ENCODE results near the gene CLOCK. TPM values are rescaled to one million over a fixed set of nuclear protein-coding genes. Genes with fewer than 3 reads are reported as not detected.
A peak's percentile ranks its signal among the peaks of the same experiment; 100 is the strongest.

The CLOCK gene
- total and polyA plus RNA-seq, 10 of the 15 experiments (the other 5 are each of a cell fraction or from before 2014, with no cell fraction given), result 2.8 to 11.7 (median 10.4) TPM

- H4K20me1 ChIP-seq (ENCODE audit: control insufficient read depth, insufficient read depth), result no peaks in the 10 kb centered on the region
- intact Hi-C loops (cut with micrococcal nuclease; ENCODE audit: unreplicated experiment) (no loop called here), in situ Hi-C loops (cut with MboI) (no loop called here)
- H2AFZ ChIP-seq (ENCODE audit: control insufficient read depth, low read depth, low read length), result no peak overlapping the region
- WGBS (ENCODE audit: insufficient coverage, insufficient replicate concordance, low lambda C conversion rate, missing lambda C conversion rate), result 36% methylated on average over 2 of the region's 2 CpGs
- no peaks in the 10 kb centered on the region for H3K27me3 ChIP-seq (replicated peaks in 1 of 2; ENCODE audit: control insufficient read depth in 2 of 2, insufficient read depth in 2 of 2, low read length in 1 of 2)
- TF ChIP-seq EGR1 (IDR thresholded peaks at IDR 0.05; ENCODE audit: borderline replicate concordance in 1 of 2, low read depth in 2 of 2, low read length in 2 of 2), result no peak
- TF ChIP-seq ZNF384 (IDR thresholded peaks at IDR 0.05; ENCODE audit: borderline replicate concordance, low read depth, low read length), result peak; percentile 27; the same call in 1 of the 2 replicates
- no peak for TF ChIP-seq CREM (IDR thresholded peaks at IDR 0.05; ENCODE audit: low read depth)
- peak; percentile 30; the same call in 1 of the 2 replicates for TF ChIP-seq JUNB (IDR thresholded peaks at IDR 0.05)
- TF ChIP-seq CUX1 (IDR thresholded peaks at IDR 0.05; ENCODE audit: insufficient replicate concordance, low read depth, low read length), result no peak
- BruUV-seq (replicated peaks), result no TSS peak
- no peaks in the 10 kb centered on the region for H3K36me3 ChIP-seq (ENCODE audit: control insufficient read depth in 2 of 2, insufficient read depth in 2 of 2, low read length in 1 of 2)
- no peaks in the 10 kb centered on the region for H3K9me3 ChIP-seq (replicated peaks; ENCODE audit: control insufficient read depth, insufficient read depth, low read length)
- RAD21 ChIA-PET (ENCODE audit: unreplicated experiment), result no interaction called here
- POLR2A ChIA-PET, result no interaction called here
- H3K4me3 ChIP-seq, result no peak overlapping the region
- no peak overlapping the region for H3K27ac ChIP-seq (ENCODE audit: control insufficient read depth, insufficient read depth)
- H3K4me2 ChIP-seq (ENCODE audit: control insufficient read depth, insufficient read depth), result no peak overlapping the region
- DNase-seq (ENCODE audit: low read depth, low spot score) (no peak), ATAC-seq (peak; percentile 71), FAIRE-seq (no peak)
- SMC1A ChIA-PET (ENCODE audit: uncharacterized antibody, unreplicated experiment), result no interaction called here
- CTCF ChIA-PET, result interaction anchor here (1.3 kb wide), 1 partner anchor 9 kb away, joined by 3 read pairs; no protein-coding TSS in a partner anchor
- no peak overlapping the region for H3K9ac ChIP-seq (ENCODE audit: control insufficient read depth, insufficient read depth, low read length)
- no peaks in the 10 kb centered on the region for H3K4me1 ChIP-seq (ENCODE audit: control insufficient read depth, insufficient read depth, low read length)
- H3K79me2 ChIP-seq (ENCODE audit: control insufficient read depth, insufficient read depth, low read length), result no peaks in the 10 kb centered on the region; the same call in 1 of the 2 replicates
Measured at GRCh38 chr4:55500072-55500471, 46.6 kb downstream of the CLOCK start.
